A549 (cell line): ENCODE data around the gene TMC4. TPM values are rescaled to one million over a fixed set of nuclear protein-coding genes. Genes with fewer than 3 reads are reported as not detected.
"Not testable (repeated sequence)": the region's sequence is repeated elsewhere in the genome, so short reads cannot be mapped to it uniquely, and the experiment has no call there.

Experiments used
- ATAC-seq, 2 experiments: fragments of 200-7000 bp in 1 of 2; fragments of >200 bp in 1 of 2; cut with Nextera tagmentation in 1 of 2; cut with Tn5 transposase in 1 of 2; 3 replicates each; pipeline versions ENCODE4 v1.8.0 to v1.9.1; 2018 to 2020; ENCODE audit warnings: mild to moderate bottlenecking in 1 of 2, moderate library complexity in 1 of 2
- CTCF ChIA-PET: fragments of 300-600 bp; sonication (Branson Sonifier 250); formaldehyde crosslinking; extraction: SDS; loops from one replicate; lab custom pipeline; 2021; ENCODE audit warnings: antibody characterized with exemption, inconsistent platforms; lab: Yijun Ruan, JAX
- POLR2A ChIA-PET: fragments of 350-600 bp; formaldehyde crosslinking; extraction: SDS; loops from one replicate; lab custom pipeline; 2021; ENCODE audit warnings: antibody characterized with exemption, inconsistent platforms; lab: Yijun Ruan, JAX
- DNase-seq, 2 experiments: peaks; one replicate each; pipeline versions ENCODE4 v3.0.0 to v3.0.0-alpha.2; 2011 to 2016; ENCODE audit warnings: low read depth in 1 of 2, low spot score in 1 of 2
- FAIRE-seq: peaks from 2 replicates; lab custom pipeline; 2011; peaks lifted over from hg19 to GRCh38; lab: Jason Lieb, UNC
- H3K27ac ChIP-seq, 2 experiments: fragments of >200 bp; sonication (Bioruptor Twin); formaldehyde crosslinking; 3 replicates each; pipeline ENCODE4 v1.5.1; 2016 to 2017
- H3K4me1 ChIP-seq: fragments of >200 bp; sonication (Bioruptor Twin); formaldehyde crosslinking; 3 replicates; pipeline ENCODE4 v1.6.1; 2016
- H3K4me2 ChIP-seq: fragments of >200 bp; sonication (Bioruptor Twin); formaldehyde crosslinking; 3 replicates; pipeline ENCODE4 v1.6.1; 2016
- H3K4me3 ChIP-seq: fragments of >200 bp; sonication (Bioruptor Twin); formaldehyde crosslinking; 3 replicates; pipeline ENCODE4 v1.5.1; 2016
- H3K9me3 ChIP-seq: fragments of >200 bp; sonication (Bioruptor Twin); formaldehyde crosslinking; 3 replicates; pipeline ENCODE4 v1.6.1; 2016
- ATOH8 ChIP-seq: fragments of 250-450 bp; sonication (Bioruptor Pico); IDR thresholded peaks from 2 replicates; pipeline ENCODE4 v1.5.0; 2020; ENCODE audit warnings: low read depth, mild to moderate bottlenecking, moderate library complexity
- BHLHE40 ChIP-seq: IDR thresholded peaks from 2 replicates; pipeline ENCODE4 v1.6.1; 2012; ENCODE audit warnings: low read depth, low read length, inconsistent platforms
- CBX8 ChIP-seq: fragments of 200-600 bp; sonication (generic); IDR thresholded peaks from 2 replicates; pipeline ENCODE4 v1.6.1; 2016
- E2F6 ChIP-seq: IDR thresholded peaks from 2 replicates; pipeline ENCODE4 v1.6.1; 2012; ENCODE audit warnings: low read depth, borderline replicate concordance
- EHF ChIP-seq: fragments of 250-450 bp; sonication (Bioruptor Pico); IDR thresholded peaks from 2 replicates; pipeline ENCODE4 v1.5.0; 2020; ENCODE audit warnings: mild to moderate bottlenecking
- EHMT2 ChIP-seq: fragments of 200-600 bp; sonication (generic); IDR thresholded peaks from 2 replicates; pipeline ENCODE4 v1.6.1; 2016; ENCODE audit warnings: antibody characterized with exemption, low read depth, mild to moderate bottlenecking, moderate library complexity
- ELK1 ChIP-seq: fragments of 150-350 bp; IDR thresholded peaks from 2 replicates; pipeline ENCODE4 v1.6.1; 2014; ENCODE audit warnings: low read depth, mild to moderate bottlenecking, low read length
- EP300 ChIP-seq, 2 experiments: fragments of >200 bp; sonication (Bioruptor Twin); formaldehyde crosslinking; IDR thresholded peaks; 2 replicates in 1 of 2; 3 replicates in 1 of 2; pipeline ENCODE4 v1.6.1; 2016 to 2017
- FOSB ChIP-seq: fragments of 250-450 bp; sonication (Bioruptor Pico); IDR thresholded peaks from 2 replicates; pipeline ENCODE4 v1.5.0; 2020; ENCODE audit warnings: mild to moderate bottlenecking, moderate library complexity
- FOSL2 ChIP-seq, 2 experiments: fragments of 450-650 bp in 1 of 2; fragments of >200 bp in 1 of 2; sonication (Bioruptor Twin) in 1 of 2; formaldehyde crosslinking; IDR thresholded peaks; 2 replicates each; pipeline versions ENCODE4 v1.5.0 to v1.6.1; 2016 to 2020; ENCODE audit warnings: mild to moderate bottlenecking in 1 of 2, moderate library complexity in 1 of 2
- GATA3 ChIP-seq: IDR thresholded peaks from 2 replicates; pipeline ENCODE4 v1.6.1; 2012; ENCODE audit warnings: borderline replicate concordance
- HDAC2 ChIP-seq: fragments of 200-600 bp; sonication (generic); IDR thresholded peaks from 2 replicates; pipeline ENCODE4 v1.6.1; 2016
- HEYL ChIP-seq: fragments of 250-450 bp; sonication (Bioruptor Pico); IDR thresholded peaks from 2 replicates; pipeline ENCODE4 v1.8.0; 2021; ENCODE audit warnings: mild to moderate bottlenecking, moderate library complexity
- HOXA7 ChIP-seq: fragments of 250-450 bp; sonication (Bioruptor Pico); IDR thresholded peaks from 2 replicates; pipeline ENCODE4 v1.5.0; 2020; ENCODE audit warnings: mild to moderate bottlenecking, moderate library complexity
- HOXB13 ChIP-seq: fragments of 250-450 bp; sonication (Bioruptor Pico); IDR thresholded peaks from 2 replicates; pipeline ENCODE4 v1.5.0; 2020; ENCODE audit warnings: low read depth, mild to moderate bottlenecking, moderate library complexity
- JUN ChIP-seq, 2 experiments: fragments of >200 bp; sonication (Bioruptor Twin); formaldehyde crosslinking; IDR thresholded peaks; 2 replicates in 1 of 2; 3 replicates in 1 of 2; pipeline ENCODE4 v1.6.1; 2016 to 2017
- JUNB ChIP-seq: fragments of >200 bp; sonication (Bioruptor Twin); formaldehyde crosslinking; IDR thresholded peaks from 2 replicates; pipeline ENCODE4 v1.6.1; 2016
- MAZ ChIP-seq: fragments of 150-350 bp; IDR thresholded peaks from 2 replicates; pipeline ENCODE4 v1.6.1; 2014; ENCODE audit warnings: antibody characterized with exemption, low read depth, low read length, borderline replicate concordance
- PBX3 ChIP-seq: IDR thresholded peaks from 2 replicates; pipeline ENCODE4 v1.6.1; 2012
- POLR2A ChIP-seq: IDR thresholded peaks from 2 replicates; pipeline ENCODE4 v1.6.1; 2012; ENCODE audit warnings: mild to moderate bottlenecking, low read length
- RAD21 ChIP-seq, 2 experiments: fragments of >200 bp in 1 of 2; sonication (Bioruptor Twin) in 1 of 2; formaldehyde crosslinking in 1 of 2; IDR thresholded peaks in 1 of 2; conservative IDR thresholded peaks in 1 of 2; 2 replicates in 1 of 2; 3 replicates in 1 of 2; pipeline ENCODE4 v1.6.1; 2012 to 2018; ENCODE audit warnings: inconsistent platforms in 1 of 2
- RARB ChIP-seq: fragments of 250-450 bp; sonication (Bioruptor Pico); IDR thresholded peaks from 2 replicates; pipeline ENCODE4 v1.8.0; 2021; ENCODE audit warnings: mild to moderate bottlenecking, moderate library complexity
- RCOR1 ChIP-seq: fragments of 150-350 bp; IDR thresholded peaks from 2 replicates; pipeline ENCODE4 v1.6.1; 2014; ENCODE audit warnings: antibody characterized with exemption, low read length, low read depth
- SREBF2 ChIP-seq: fragments of 450-650 bp; IDR thresholded peaks from 2 replicates; pipeline ENCODE4 v1.6.1; 2014; ENCODE audit warnings: mild to moderate bottlenecking, moderate library complexity
- ZC3H11A ChIP-seq: fragments of 450-650 bp; IDR thresholded peaks from 2 replicates; pipeline ENCODE4 v1.6.1; 2014; ENCODE audit warnings: antibody characterized with exemption, mild to moderate bottlenecking
- ZFP36 ChIP-seq: fragments of 450-650 bp; IDR thresholded peaks from 2 replicates; pipeline ENCODE4 v1.6.1; 2014; ENCODE audit warnings: borderline replicate concordance; ENCODE audit not compliant: partially characterized antibody
- WGBS: methylation state at CpG from one replicate; pipeline ENCODE4 v1.1.6; 2017; ENCODE audit errors: missing lambda C conversion rate; 5-methylcytosine and 5-hydroxymethylcytosine counted together
- polyA plus RNA-seq, 4 experiments: library from polyadenylated mRNA; depleted of rRNA in 3 of 4; stranded (reverse); fragments of >200 nt; fragmentation: RNase III in 1 of 4; extraction: RNeasy Plus Mini Kit Qiagen cat#74134 plus additional on column Dnase treatment in 1 of 4; gene quantifications; 2 replicates in 3 of 4; 3 replicates in 1 of 4; pipeline ENCODE4 v1.2.3, GENCODE V29; 2011 to 2017

Gene TMC4
- polyA plus RNA-seq, 2 of the 4 experiments (the other 2 are of a cell fraction) = 0.84 to 0.85 TPM

GRCh38 chr19:54173359-54173699, 369 bp upstream of the TMC4 start:
- ATAC-seq (no peak), DNase-seq (no peak), FAIRE-seq (no peak)
- Histone ChIP-seq H3K27ac (no peak overlapping the region), H3K4me3 (no peak overlapping the region), H3K4me1 (peaks cover 8% of the 10 kb centered on the region; the same call in 2 of the 3 replicates), H3K4me2 (no peak overlapping the region), H3K9me3 (no peaks in the 10 kb centered on the region)
- CTCF ChIA-PET = interaction anchor here (0.6 to 12.1 kb wide), 4 partner anchors 11 to 259 kb away, joined by 3 to 295 read pairs (median 5); partner anchors contain the start of genes MBOAT7 and TSEN34
- POLR2A ChIA-PET = interaction anchor here (1.2 to 1.9 kb wide), 2 partner anchors 14 to 16 kb away, joined by 3 to 5 read pairs; partner anchors contain the start of gene MBOAT7
- 78% methylated on average over 15 of the region's 15 CpGs for WGBS
- TF ChIP-seq ATOH8 (CRISPR knock-in tag) (no peak), EHMT2 (no peak), HOXA7 (CRISPR knock-in tag) (no peak), FOSB (CRISPR knock-in tag) (no peak), CBX8 (no peak), HOXB13 (no peak), HEYL (CRISPR knock-in tag) (no peak), POLR2A (no peak), EP300 (IDR thresholded peaks at IDR 0.05) (no peak), EHF (CRISPR knock-in tag) (no peak), RARB (no peak), ELK1 (no peak), GATA3 (no peak), SREBF2 (no peak), BHLHE40 (no peak), JUN (IDR thresholded peaks at IDR 0.05) (no peak)

- H3K27ac ChIP-seq, H3K4me3 ChIP-seq, DNase-seq, ATAC-seq, FAIRE-seq, H3K9me3 ChIP-seq, H3K4me2 ChIP-seq: not testable (repeated sequence)
- ChIA-PET CTCF (interaction anchor here (0.7 to 12.1 kb wide), 5 partner anchors 12 to 271 kb away, joined by 3 to 295 read pairs (median 3); partner anchors contain the start of genes MBOAT7 and TSEN34), POLR2A (interaction anchor here (1.4 to 1.9 kb wide), 2 partner anchors 17 to 18 kb away, joined by 5 to 7 read pairs; partner anchors contain the start of gene MBOAT7)
- 73% methylated on average over 15 of the region's 23 CpGs for WGBS
- H3K4me1 ChIP-seq = peaks cover 10% of the 10 kb centered on the region; the same call in 2 of the 3 replicates
These were observed 1.1 kb downstream of the TMC4 start for GRCh38 chr19:54171736-54172431.

- CTCF ChIA-PET = interaction anchor here (0.6 to 12.1 kb wide), 47 partner anchors 10 to 376 kb away, joined by 3 to 295 read pairs (median 4); partner anchors contain the start of genes CNOT3, LENG1, LILRB5 and MBOAT7
- no peak overlapping the region for H3K27ac ChIP-seq
- H3K4me2 ChIP-seq = no peak overlapping the region
- H3K9me3 ChIP-seq = no peaks in the 10 kb centered on the region
- ATAC-seq = no peak
- POLR2A ChIA-PET = interaction anchor here (1.0 to 1.7 kb wide), 3 partner anchors 20 to 32 kb away, joined by 3 to 10 read pairs (median 7); partner anchors contain the start of genes CNOT3, MBOAT7 and RPS9
- TF ChIP-seq PBX3 = no peak
- TF ChIP-seq ZFP36 = no peak
- no peak for TF ChIP-seq E2F6
- no peak for TF ChIP-seq HDAC2
- TF ChIP-seq EHMT2 = no peak
- no peak for TF ChIP-seq MAZ
- no peak for TF ChIP-seq RAD21 (conservative IDR thresholded peaks at IDR 0.05 in 1 of 2, IDR thresholded peaks at IDR 0.05 in 1 of 2)
- no peak for TF ChIP-seq JUNB
- no peak for TF ChIP-seq HOXA7 (CRISPR knock-in tag)
- no peak for TF ChIP-seq RCOR1
- TF ChIP-seq FOSL2 (IDR thresholded peaks at IDR 0.05) = no peak
- TF ChIP-seq FOSL2 (CRISPR knock-in tag; IDR thresholded peaks at IDR 0.05) = no peak
- TF ChIP-seq GATA3 = no peak
- no peak for TF ChIP-seq ZC3H11A
- no peak for FAIRE-seq
- H3K4me1 ChIP-seq = peaks cover 12% of the 10 kb centered on the region; the same call in 2 of the 3 replicates
- WGBS = 86% methylated on average over 21 of the region's 21 CpGs
- no peak for DNase-seq
- no peak overlapping the region for H3K4me3 ChIP-seq
These were observed 3.7 kb downstream of the TMC4 start for GRCh38 chr19:54169149-54169740.
